HepG2 (cell line): ENCODE measurements around the gene HBG1. TPM values are rescaled to one million over a fixed set of nuclear protein-coding genes. Genes with fewer than 3 reads are reported as not detected.

Experiments used
- ATAC-seq: fragments of 200-7000 bp; cut with Tn5 transposase; 3 replicates; pipeline ENCODE4 v1.9.1; 2020; ENCODE audit warnings: mild to moderate bottlenecking, moderate library complexity
- BruUV-seq: library from RNA; stranded (reverse); fragments of 400-500 nt; replicated peaks from 2 replicates; lab custom pipeline; 2021; lab: Mats Ljungman, UMichigan
- CTCF ChIA-PET: fragments of 300-600 bp; formaldehyde crosslinking; extraction: SDS; loops from one replicate; lab custom pipeline; 2021; ENCODE audit warnings: low total read pairs, inconsistent platforms, low intra/inter-chr PET ratio; lab: Yijun Ruan, JAX
- POLR2A ChIA-PET: fragments of 350-600 bp; sonication (Branson Sonifier 250); formaldehyde crosslinking; loops from one replicate; lab custom pipeline; 2020; ENCODE audit warnings: antibody characterized with exemption, inconsistent platforms; lab: Yijun Ruan, JAX
- DNase-seq: peaks from one replicate; pipeline ENCODE4 v3.0.0-alpha.2; 2015; ENCODE audit warnings: low spot score
- FAIRE-seq: peaks from 3 replicates; lab custom pipeline; 2011; peaks lifted over from hg19 to GRCh38; lab: Jason Lieb, UNC
- H2AFZ ChIP-seq: one replicate; pipeline ENCODE4 v1.6.1; 2011; ENCODE audit warnings: low read length, inconsistent platforms
- H3K27ac ChIP-seq: fragments of 300-600 bp; 3 replicates; pipeline ENCODE4 v1.8.0; 2011; ENCODE audit warnings: mixed run types, mild to moderate bottlenecking, mixed read lengths, low read length, inconsistent platforms; ENCODE audit not compliant: insufficient read depth; ENCODE audit errors: extremely low read length
- H3K27me3 ChIP-seq, 2 experiments: fragments of 200-600 bp in 1 of 2; 2 replicates in 1 of 2; 3 replicates in 1 of 2; pipeline versions ENCODE4 v1.6.0 to v1.8.0; 2011; ENCODE audit warnings: low read length in 2 of 2, mild to moderate bottlenecking in 2 of 2, moderate library complexity in 2 of 2, inconsistent platforms in 1 of 2; ENCODE audit not compliant: insufficient read depth in 2 of 2, control insufficient read depth in 1 of 2
- H3K36me3 ChIP-seq, 2 experiments: fragments of 200-600 bp in 1 of 2; replicated peaks in 1 of 2; 2 replicates in 1 of 2; 3 replicates in 1 of 2; pipeline versions ENCODE4 v1.5.1 to v1.8.0; 2011; ENCODE audit warnings: low read length in 2 of 2, inconsistent platforms in 1 of 2; ENCODE audit not compliant: insufficient read depth in 2 of 2, control insufficient read depth in 1 of 2
- H3K4me1 ChIP-seq: 2 replicates; pipeline ENCODE4 v1.5.1; 2012; ENCODE audit warnings: low read length, inconsistent platforms; ENCODE audit not compliant: insufficient read depth
- H3K4me2 ChIP-seq: 2 replicates; pipeline ENCODE4 v1.6.0; 2011; ENCODE audit warnings: low read depth, low read length, inconsistent platforms
- H3K4me3 ChIP-seq, 3 experiments: fragments of 200-600 bp in 1 of 3; sonication (generic), shearing (Covaris generic) in 1 of 3; replicated peaks in 1 of 3; 2 replicates each; pipeline ENCODE4 v1.5.1; 2011 to 2016; ENCODE audit warnings: low read length in 3 of 3, inconsistent platforms in 2 of 3, low read depth in 2 of 3, mild to moderate bottlenecking in 2 of 3, control low read depth in 1 of 3, mixed read lengths in 1 of 3; ENCODE audit not compliant: insufficient read depth in 1 of 3
- H3K79me2 ChIP-seq: one replicate; pipeline ENCODE4 v1.6.1; 2011; ENCODE audit warnings: low read length, inconsistent platforms; ENCODE audit not compliant: insufficient read depth
- H3K9ac ChIP-seq: 2 replicates; pipeline ENCODE4 v1.6.0; 2011; ENCODE audit warnings: mild to moderate bottlenecking, low read depth, low read length, inconsistent platforms; ENCODE audit not compliant: insufficient read depth
- H3K9me3 ChIP-seq: 2 replicates; pipeline ENCODE4 v1.5.1; 2012; ENCODE audit warnings: mild to moderate bottlenecking, low read length
- H4K20me1 ChIP-seq: 2 replicates; pipeline ENCODE4 v1.6.0; 2011; ENCODE audit warnings: inconsistent platforms, mild to moderate bottlenecking, low read length, moderate library complexity; ENCODE audit not compliant: insufficient read depth
- WGBS: methylation state at CpG from one replicate; pipeline ENCODE4 v1.1.6; 2017; ENCODE audit warnings: low lambda C conversion rate; 5-methylcytosine and 5-hydroxymethylcytosine counted together
- in situ Hi-C: cut with HindIII; loops from 2 replicates; pipeline ENCODE4 v1.10.0; 2017; ENCODE audit warnings: low pct_unique_long_range_greater_than_20kb; ENCODE audit not compliant: extremely low pct_ligation_motif_present
- intact Hi-C: fragments of 100-400 bp; cut with micrococcal nuclease; formaldehyde crosslinking; loops from one replicate; pipeline ENCODE4 v1.10.0; 2022; ENCODE audit not compliant: unreplicated experiment
- polyA plus RNA-seq, 8 experiments: library from polyadenylated mRNA; depleted of rRNA in 3 of 8; stranded (reverse) in 7 of 8; unstranded in 1 of 8; fragments of >200 nt; fragmentation: Illumina TruSeq in 4 of 8; extraction: Trizol in 4 of 8; gene quantifications; 2 replicates each; pipeline versions ENCODE4 v1.2.1 to v1.2.3, GENCODE V29; 2011 to 2016; ENCODE audit warnings: low read depth in 4 of 8, missing spikeins in 1 of 8, mixed read lengths in 1 of 8; ENCODE audit not compliant: insufficient read depth in 1 of 8
- total RNA-seq, 5 experiments: library from RNA; depleted of rRNA; stranded (reverse); fragments of >200 nt; fragmentation: Illumina TruSeq; extraction: Trizol; gene quantifications; 2 replicates each; pipeline ENCODE4 v1.2.3, GENCODE V29; 2016; ENCODE audit warnings: low read depth in 1 of 5
- TF ChIP-seq, protein P1 (sequence below): sonication (generic); formaldehyde crosslinking; IDR thresholded peaks from 2 replicates; pipeline ENCODE4 v1.5.0; 2020; ENCODE audit warnings: mild to moderate bottlenecking, missing genetic modification reagents, borderline replicate concordance

HBG1 gene
- total and polyA plus RNA-seq, 2 of the 13 experiments (the other 11 are each of a cell fraction or from before 2014, with no cell fraction given): not detected

DNA sequence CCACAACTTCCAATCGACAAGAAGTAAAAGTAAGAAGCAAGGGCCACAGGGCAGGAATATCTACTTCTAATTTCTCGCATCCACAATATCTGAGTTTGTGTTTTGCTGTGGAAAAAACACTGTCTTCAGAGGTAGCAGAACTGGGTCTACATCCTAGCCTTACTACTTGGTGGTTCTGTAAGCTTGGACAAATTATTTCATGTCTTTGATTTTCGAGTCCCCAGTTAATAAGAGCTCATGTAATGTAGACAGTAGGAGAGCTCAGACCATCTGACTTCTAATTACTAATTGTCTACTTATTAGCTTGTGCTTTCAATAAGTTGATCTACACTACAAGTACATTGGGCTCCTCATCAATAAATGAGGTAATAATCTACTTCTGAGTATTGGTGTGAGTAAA lies 33.4 kb upstream of the HBG1 start:
- no peaks in the 10 kb centered on the region for H4K20me1 ChIP-seq
- no TSS peak for BruUV-seq
- ChIA-PET POLR2A (no interaction called here), CTCF (no interaction called here)
- TF ChIP-seq, protein P1, sequence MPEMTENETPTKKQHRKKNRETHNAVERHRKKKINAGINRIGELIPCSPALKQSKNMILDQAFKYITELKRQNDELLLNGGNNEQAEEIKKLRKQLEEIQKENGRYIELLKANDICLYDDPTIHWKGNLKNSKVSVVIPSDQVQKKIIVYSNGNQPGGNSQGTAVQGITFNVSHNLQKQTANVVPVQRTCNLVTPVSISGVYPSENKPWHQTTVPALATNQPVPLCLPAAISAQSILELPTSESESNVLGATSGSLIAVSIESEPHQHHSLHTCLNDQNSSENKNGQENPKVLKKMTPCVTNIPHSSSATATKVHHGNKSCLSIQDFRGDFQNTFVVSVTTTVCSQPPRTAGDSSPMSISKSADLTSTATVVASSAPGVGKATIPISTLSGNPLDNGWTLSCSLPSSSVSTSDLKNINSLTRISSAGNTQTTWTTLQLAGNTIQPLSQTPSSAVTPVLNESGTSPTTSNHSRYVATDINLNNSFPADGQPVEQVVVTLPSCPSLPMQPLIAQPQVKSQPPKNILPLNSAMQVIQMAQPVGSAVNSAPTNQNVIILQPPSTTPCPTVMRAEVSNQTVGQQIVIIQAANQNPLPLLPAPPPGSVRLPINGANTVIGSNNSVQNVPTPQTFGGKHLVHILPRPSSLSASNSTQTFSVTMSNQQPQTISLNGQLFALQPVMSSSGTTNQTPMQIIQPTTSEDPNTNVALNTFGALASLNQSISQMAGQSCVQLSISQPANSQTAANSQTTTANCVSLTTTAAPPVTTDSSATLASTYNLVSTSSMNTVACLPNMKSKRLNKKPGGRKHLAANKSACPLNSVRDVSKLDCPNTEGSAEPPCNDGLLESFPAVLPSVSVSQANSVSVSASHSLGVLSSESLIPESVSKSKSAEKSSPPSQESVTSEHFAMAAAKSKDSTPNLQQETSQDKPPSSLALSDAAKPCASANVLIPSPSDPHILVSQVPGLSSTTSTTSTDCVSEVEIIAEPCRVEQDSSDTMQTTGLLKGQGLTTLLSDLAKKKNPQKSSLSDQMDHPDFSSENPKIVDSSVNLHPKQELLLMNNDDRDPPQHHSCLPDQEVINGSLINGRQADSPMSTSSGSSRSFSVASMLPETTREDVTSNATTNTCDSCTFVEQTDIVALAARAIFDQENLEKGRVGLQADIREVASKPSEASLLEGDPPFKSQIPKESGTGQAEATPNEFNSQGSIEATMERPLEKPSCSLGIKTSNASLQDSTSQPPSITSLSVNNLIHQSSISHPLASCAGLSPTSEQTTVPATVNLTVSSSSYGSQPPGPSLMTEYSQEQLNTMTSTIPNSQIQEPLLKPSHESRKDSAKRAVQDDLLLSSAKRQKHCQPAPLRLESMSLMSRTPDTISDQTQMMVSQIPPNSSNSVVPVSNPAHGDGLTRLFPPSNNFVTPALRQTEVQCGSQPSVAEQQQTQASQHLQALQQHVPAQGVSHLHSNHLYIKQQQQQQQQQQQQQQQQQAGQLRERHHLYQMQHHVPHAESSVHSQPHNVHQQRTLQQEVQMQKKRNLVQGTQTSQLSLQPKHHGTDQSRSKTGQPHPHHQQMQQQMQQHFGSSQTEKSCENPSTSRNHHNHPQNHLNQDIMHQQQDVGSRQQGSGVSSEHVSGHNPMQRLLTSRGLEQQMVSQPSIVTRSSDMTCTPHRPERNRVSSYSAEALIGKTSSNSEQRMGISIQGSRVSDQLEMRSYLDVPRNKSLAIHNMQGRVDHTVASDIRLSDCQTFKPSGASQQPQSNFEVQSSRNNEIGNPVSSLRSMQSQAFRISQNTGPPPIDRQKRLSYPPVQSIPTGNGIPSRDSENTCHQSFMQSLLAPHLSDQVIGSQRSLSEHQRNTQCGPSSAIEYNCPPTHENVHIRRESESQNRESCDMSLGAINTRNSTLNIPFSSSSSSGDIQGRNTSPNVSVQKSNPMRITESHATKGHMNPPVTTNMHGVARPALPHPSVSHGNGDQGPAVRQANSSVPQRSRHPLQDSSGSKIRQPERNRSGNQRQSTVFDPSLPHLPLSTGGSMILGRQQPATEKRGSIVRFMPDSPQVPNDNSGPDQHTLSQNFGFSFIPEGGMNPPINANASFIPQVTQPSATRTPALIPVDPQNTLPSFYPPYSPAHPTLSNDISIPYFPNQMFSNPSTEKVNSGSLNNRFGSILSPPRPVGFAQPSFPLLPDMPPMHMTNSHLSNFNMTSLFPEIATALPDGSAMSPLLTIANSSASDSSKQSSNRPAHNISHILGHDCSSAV: no peak
- 5% methylated on average over 3 of the region's 3 CpGs for WGBS
- in situ Hi-C loops (no loop called here), intact Hi-C loops (no loop called here)
- ATAC-seq (no peak), FAIRE-seq (no peak), DNase-seq (no peak)
- H3K27me3 ChIP-seq: no peaks in the 10 kb centered on the region
- no peak overlapping the region for H3K9ac ChIP-seq
- no peak overlapping the region for H3K4me3 ChIP-seq
- H3K4me1 ChIP-seq: no peaks in the 10 kb centered on the region
- H3K36me3 ChIP-seq: no peaks in the 10 kb centered on the region
- H3K4me2 ChIP-seq: no peak overlapping the region
- H3K27ac ChIP-seq: no peak overlapping the region
- no peaks in the 10 kb centered on the region for H3K9me3 ChIP-seq
- no peaks in the 10 kb centered on the region for H3K79me2 ChIP-seq
- H2AFZ ChIP-seq: no peak overlapping the region
